Endothelial cell (in vitro differentiated cells): ENCODE measurements around the gene EPHB1. TPM values are rescaled to one million over a fixed set of nuclear protein-coding genes. Genes with fewer than 3 reads are reported as not detected.

ENCODE experiments used
- DNase-seq: peaks from one replicate; pipeline ENCODE4 v3.0.0; 2021; ENCODE audit warnings: low spot score
- H3K27ac Mint-ChIP-seq: one replicate; pipeline ENCODE4 v1.8.0; 2021; ENCODE audit warnings: mixed read lengths, inconsistent platforms; ENCODE audit not compliant: unreplicated experiment
- H3K27me3 Mint-ChIP-seq: one replicate; pipeline ENCODE4 v1.8.0; 2021; ENCODE audit warnings: mild to moderate bottlenecking, moderate library complexity, mixed read lengths, inconsistent platforms; ENCODE audit not compliant: unreplicated experiment
- H3K36me3 Mint-ChIP-seq: one replicate; pipeline ENCODE4 v1.8.0; 2021; ENCODE audit warnings: mild to moderate bottlenecking, low read depth, mixed read lengths, inconsistent platforms; ENCODE audit not compliant: unreplicated experiment
- H3K4me1 Mint-ChIP-seq: one replicate; pipeline ENCODE4 v1.8.0; 2021; ENCODE audit warnings: mild to moderate bottlenecking, mixed read lengths, inconsistent platforms; ENCODE audit not compliant: unreplicated experiment
- H3K4me3 Mint-ChIP-seq: one replicate; pipeline ENCODE4 v1.8.0; 2021; ENCODE audit warnings: mild to moderate bottlenecking, mixed read lengths, inconsistent platforms; ENCODE audit not compliant: unreplicated experiment
- H3K9me3 Mint-ChIP-seq: one replicate; pipeline ENCODE4 v1.8.0; 2021; ENCODE audit warnings: mixed read lengths, inconsistent platforms; ENCODE audit not compliant: unreplicated experiment
- total RNA-seq: library from RNA; stranded (reverse); fragmentation: NEBNext Ultra II Directional; extraction: Animal tissue kit (Norgen Biotek cat#: 25700); gene quantifications from one replicate; pipeline ENCODE4 v1.2.1, GENCODE V29; 2021; ENCODE audit not compliant: unreplicated experiment
- TF ChIP-seq, protein P1 (sequence below): fragments of 200-600 bp; sonication (generic); IDR thresholded peaks from one replicate; pipeline ENCODE4 v1.5.0; 2021; ENCODE audit warnings: antibody characterized with exemption; ENCODE audit not compliant: unreplicated experiment

EPHB1 gene
- total RNA-seq, 1 donor from 2014 or later = 5.7 TPM

DNA sequence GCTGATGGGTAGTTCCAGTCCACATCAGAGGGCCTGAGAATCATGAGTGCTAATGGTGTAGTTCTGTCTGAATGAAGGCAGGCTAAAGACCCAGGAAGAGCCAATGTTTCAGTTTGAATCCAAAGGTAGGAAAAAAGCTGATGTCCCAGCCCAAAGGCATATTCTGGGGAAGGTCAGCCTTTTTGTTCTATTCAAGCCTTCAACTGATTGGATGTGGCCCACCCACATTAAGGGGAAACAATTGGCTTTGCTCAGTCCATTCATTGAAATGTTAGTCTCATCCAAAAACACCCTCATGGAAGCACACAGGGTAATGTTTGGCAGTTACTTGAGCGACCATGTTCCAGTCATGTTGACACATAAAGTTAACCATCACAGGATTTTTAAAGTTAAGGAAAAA, 25.9 kb downstream of the EPHB1 start:
- DNase-seq = no peak
- TF ChIP-seq, protein P1, sequence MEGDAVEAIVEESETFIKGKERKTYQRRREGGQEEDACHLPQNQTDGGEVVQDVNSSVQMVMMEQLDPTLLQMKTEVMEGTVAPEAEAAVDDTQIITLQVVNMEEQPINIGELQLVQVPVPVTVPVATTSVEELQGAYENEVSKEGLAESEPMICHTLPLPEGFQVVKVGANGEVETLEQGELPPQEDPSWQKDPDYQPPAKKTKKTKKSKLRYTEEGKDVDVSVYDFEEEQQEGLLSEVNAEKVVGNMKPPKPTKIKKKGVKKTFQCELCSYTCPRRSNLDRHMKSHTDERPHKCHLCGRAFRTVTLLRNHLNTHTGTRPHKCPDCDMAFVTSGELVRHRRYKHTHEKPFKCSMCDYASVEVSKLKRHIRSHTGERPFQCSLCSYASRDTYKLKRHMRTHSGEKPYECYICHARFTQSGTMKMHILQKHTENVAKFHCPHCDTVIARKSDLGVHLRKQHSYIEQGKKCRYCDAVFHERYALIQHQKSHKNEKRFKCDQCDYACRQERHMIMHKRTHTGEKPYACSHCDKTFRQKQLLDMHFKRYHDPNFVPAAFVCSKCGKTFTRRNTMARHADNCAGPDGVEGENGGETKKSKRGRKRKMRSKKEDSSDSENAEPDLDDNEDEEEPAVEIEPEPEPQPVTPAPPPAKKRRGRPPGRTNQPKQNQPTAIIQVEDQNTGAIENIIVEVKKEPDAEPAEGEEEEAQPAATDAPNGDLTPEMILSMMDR = no peak
- Mint-ChIP-seq H3K4me3 (no peak overlapping the region), H3K4me1 (no peaks in the 10 kb centered on the region), H3K27me3 (peaks cover 3% of the 10 kb centered on the region), H3K9me3 (no peaks in the 10 kb centered on the region), H3K27ac (no peak overlapping the region), H3K36me3 (no peaks in the 10 kb centered on the region)

DNA sequence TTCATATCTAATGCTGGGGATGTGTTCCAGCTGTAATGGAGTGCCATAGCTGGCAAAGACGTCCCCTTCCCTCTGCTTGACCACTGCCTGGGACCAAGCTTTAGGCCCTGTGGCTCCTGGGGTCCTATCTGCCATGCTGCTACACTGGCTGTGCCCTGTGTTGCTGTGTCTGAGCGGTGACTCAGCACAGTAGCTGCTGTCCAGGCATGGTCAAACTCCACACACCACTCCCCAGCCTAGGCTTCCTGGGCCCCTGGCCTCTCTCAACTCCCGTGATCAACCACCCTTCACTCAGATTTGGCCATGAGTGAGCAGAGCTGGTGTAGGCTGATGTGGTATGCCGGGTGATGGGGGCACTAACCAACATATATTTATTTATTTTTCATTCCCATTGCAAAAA, 27.0 kb downstream of the EPHB1 start:
- Mint-ChIP-seq H3K4me1 (no peaks in the 10 kb centered on the region), H3K4me3 (no peak overlapping the region), H3K27ac (no peak overlapping the region), H3K27me3 (peaks cover 3% of the 10 kb centered on the region), H3K36me3 (no peaks in the 10 kb centered on the region), H3K9me3 (no peaks in the 10 kb centered on the region)
- no peak for DNase-seq
- TF ChIP-seq, protein P1 = no peak

DNA sequence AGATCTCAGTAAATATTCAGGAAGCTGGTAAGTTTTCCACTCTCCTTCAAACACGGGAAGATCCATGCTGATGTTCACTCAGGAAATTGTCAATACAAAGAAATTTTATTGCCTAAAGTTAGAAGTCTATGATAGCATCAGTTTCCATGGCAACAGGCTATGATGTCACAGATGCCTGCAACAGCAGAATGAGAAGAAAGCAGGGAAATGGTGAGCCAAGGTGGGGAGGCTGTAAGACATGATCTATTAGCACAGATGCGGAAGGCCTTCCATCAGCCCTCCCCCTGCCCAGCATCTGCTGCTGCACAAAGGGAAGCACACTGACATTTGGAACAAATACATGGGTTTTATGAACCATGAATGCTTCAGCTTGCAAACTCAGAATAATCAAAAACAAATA, 28.6 kb downstream of the EPHB1 start:
- Mint-ChIP-seq H3K27ac (no peak overlapping the region), H3K36me3 (no peaks in the 10 kb centered on the region), H3K4me3 (no peak overlapping the region), H3K9me3 (no peaks in the 10 kb centered on the region), H3K4me1 (no peaks in the 10 kb centered on the region), H3K27me3 (peaks cover 3% of the 10 kb centered on the region)
- TF ChIP-seq, protein P1 = no peak
- DNase-seq = no peak

DNA sequence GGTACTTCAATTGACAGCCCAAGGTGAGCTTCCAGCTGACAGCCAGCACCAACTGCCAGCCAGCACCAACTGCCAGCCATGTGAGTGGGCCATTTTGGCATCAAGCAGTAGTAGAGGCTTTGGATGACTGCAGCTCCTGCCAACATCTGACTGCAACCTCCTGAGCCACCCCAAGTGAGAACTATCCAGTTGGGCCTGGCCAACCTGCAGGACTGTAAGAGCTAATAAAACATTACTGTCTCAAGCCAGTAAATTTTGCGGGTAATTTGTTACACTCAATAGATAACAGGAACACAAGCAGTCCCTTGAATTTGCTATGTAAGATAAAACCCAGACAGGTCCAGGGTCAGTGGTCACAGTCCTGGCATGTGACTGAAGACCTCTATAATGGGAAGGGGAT, 29.7 kb downstream of the EPHB1 start:
- Mint-ChIP-seq H3K4me3 (no peak overlapping the region), H3K36me3 (no peaks in the 10 kb centered on the region), H3K27me3 (no peaks in the 10 kb centered on the region), H3K9me3 (no peaks in the 10 kb centered on the region), H3K27ac (no peak overlapping the region), H3K4me1 (no peaks in the 10 kb centered on the region)
- TF ChIP-seq, protein P1 = no peak
- DNase-seq = no peak

DNA sequence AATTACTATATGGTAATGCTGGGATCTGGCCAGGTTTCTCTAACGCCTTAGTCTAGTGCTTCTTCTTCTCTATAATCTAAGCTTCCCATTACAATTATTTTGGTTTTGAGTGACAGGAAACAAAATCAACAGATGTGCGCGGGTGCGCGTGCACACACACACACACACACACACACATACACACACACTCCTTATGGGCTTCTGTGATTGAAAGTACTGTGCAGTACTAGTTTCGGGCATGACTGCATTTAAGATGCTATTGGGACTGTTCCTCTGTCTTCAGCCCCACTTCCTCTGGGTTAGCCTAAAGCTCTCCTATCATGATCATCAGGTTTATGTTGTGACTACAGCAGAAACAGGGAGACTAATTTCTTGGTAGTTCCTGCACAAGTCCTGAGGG, 32.2 kb downstream of the EPHB1 start:
- no peak for DNase-seq
- Mint-ChIP-seq H3K36me3 (no peaks in the 10 kb centered on the region), H3K4me1 (no peaks in the 10 kb centered on the region), H3K27ac (no peak overlapping the region), H3K9me3 (no peaks in the 10 kb centered on the region), H3K27me3 (peaks cover 2% of the 10 kb centered on the region), H3K4me3 (no peak overlapping the region)
- TF ChIP-seq, protein P1 = no peak
